CMK (cell line): ENCODE results near the gene SMIM7.
"Not testable (repeated sequence)": the region's sequence is repeated elsewhere in the genome, so short reads cannot be mapped to it uniquely, and the experiment has no call there.

Source experiments
- DNase-seq: peaks from one replicate; pipeline ENCODE4 v3.0.0-alpha.2; 2010; ENCODE audit warnings: low read depth

The SMIM7 gene

GRCh38 chr19:16654627-16655026, 5.3 kb downstream of the SMIM7 start:
- no peak for DNase-seq

GRCh38 chr19:16654140-16654539, 5.8 kb downstream of the SMIM7 start:
- DNase-seq: no peak

- DNase-seq: no peak
These were observed 7.1 kb downstream of the SMIM7 start for GRCh38 chr19:16652854-16653253.

GRCh38 chr19:16651421-16652188, 8.3 kb downstream of the SMIM7 start:
- not testable (repeated sequence) for DNase-seq

- DNase-seq: no peak
These were observed 9.1 kb downstream of the SMIM7 start for GRCh38 chr19:16650821-16651220.

GRCh38 chr19:16649734-16650133, 10.2 kb downstream of the SMIM7 start:
- no peak for DNase-seq

GRCh38 chr19:16645140-16645539, 14.8 kb downstream of the SMIM7 start:
- DNase-seq: no peak

GRCh38 chr19:16641695-16642094, 18.2 kb downstream of the SMIM7 start:
- DNase-seq: no peak

GRCh38 chr19:16640951-16641350, 19.0 kb downstream of the SMIM7 start:
- no peak for DNase-seq

- DNase-seq: no peak
These were observed 21.3 kb downstream of the SMIM7 start for GRCh38 chr19:16638666-16639065.

GRCh38 chr19:16637535-16637934, 22.4 kb downstream of the SMIM7 start:
- DNase-seq: no peak

- no peak for DNase-seq
These were observed 28.5 kb downstream of the SMIM7 start for GRCh38 chr19:16631465-16631864.

GRCh38 chr19:16628984-16629691, 30.8 kb downstream of the SMIM7 start:
- no peak for DNase-seq

GRCh38 chr19:16628183-16628983, 31.6 kb downstream of the SMIM7 start, which contains the start of gene MED26:
TSS of gene MED26 (minus strand) at chr19:16628204. CDS start at chr19:16627943, 261 bp downstream.
- peak; percentile 79 for DNase-seq

GRCh38 chr19:16627928-16628182, 32.1 kb downstream of the SMIM7 start:
- DNase-seq: no peak

- DNase-seq: no peak
These were observed 32.6 kb downstream of the SMIM7 start for GRCh38 chr19:16627193-16627927.

GRCh38 chr19:16626796-16627192, 33.1 kb downstream of the SMIM7 start:
- DNase-seq: no peak

GRCh38 chr19:16625163-16625958, 34.6 kb downstream of the SMIM7 start:
- DNase-seq: no peak

GRCh38 chr19:16624236-16624635, 35.7 kb downstream of the SMIM7 start:
- DNase-seq: no peak

GRCh38 chr19:16623576-16623975, 36.4 kb downstream of the SMIM7 start:
- no peak for DNase-seq

- no peak for DNase-seq
These were observed 36.9 kb downstream of the SMIM7 start for GRCh38 chr19:16623066-16623465.
